ENCODE data around the gene TRPM8.

TRPM8 gene

GRCh38 chr2:233992513-233993217 lies 75.5 kb downstream of the TRPM8 start:
- TF ChIP-seq FOXP2 (optimal IDR thresholded peaks at IDR 0.05; ENCODE audit: control extremely low read depth, extremely low read length, insufficient read depth) = no peak
- no peak for TF ChIP-seq POLR2AphosphoS5 (IDR thresholded peaks at IDR 0.05; ENCODE audit: borderline replicate concordance, low read depth, low read length)
- no peak for TF ChIP-seq EZH2 (IDR thresholded peaks at IDR 0.05)
- Histone ChIP-seq H3K9ac (ENCODE audit: insufficient read length) (no peak overlapping the region), H3K27ac (peak overlapping the region; percentile 65), H3K9me3 (ENCODE audit: low read depth, low read length) (no peaks in the 10 kb centered on the region), H3K36me3 (ENCODE audit: insufficient read depth, low read length) (0 out of 2 replicates have a peak, but pooled peaks cover 4% of the 10 kb centered on the region), H3K4me3 (no peak overlapping the region)
- no peak for DNase-seq (ENCODE audit: low read depth, low spot score)

GRCh38 chr2:233993461-233993860 lies 76.3 kb downstream of the TRPM8 start:
- TF ChIP-seq EZH2 (IDR thresholded peaks at IDR 0.05) = no peak
- TF ChIP-seq POLR2AphosphoS5 (IDR thresholded peaks at IDR 0.05; ENCODE audit: borderline replicate concordance, low read depth, low read length) = no peak
- TF ChIP-seq FOXP2 (optimal IDR thresholded peaks at IDR 0.05; ENCODE audit: control extremely low read depth, extremely low read length, insufficient read depth) = no peak
- no peak for DNase-seq (ENCODE audit: low read depth, low spot score)
- Histone ChIP-seq H3K4me3 (no peak overlapping the region), H3K27ac (no peak overlapping the region), H3K9ac (ENCODE audit: insufficient read length) (no peak overlapping the region), H3K9me3 (ENCODE audit: low read depth, low read length) (no peaks in the 10 kb centered on the region), H3K36me3 (ENCODE audit: insufficient read depth, low read length) (0 out of 2 replicates have a peak, but pooled peaks cover 4% of the 10 kb centered on the region)

GRCh38 chr2:233994151-233994550 lies 77.0 kb downstream of the TRPM8 start:
- H3K9ac ChIP-seq (ENCODE audit: insufficient read length) = no peak overlapping the region
- no peak for DNase-seq (ENCODE audit: low read depth, low spot score)
- H3K4me3 ChIP-seq = no peak overlapping the region
- no peak for TF ChIP-seq POLR2AphosphoS5 (IDR thresholded peaks at IDR 0.05; ENCODE audit: borderline replicate concordance, low read depth, low read length)
- H3K36me3 ChIP-seq (ENCODE audit: insufficient read depth, low read length) = 0 out of 2 replicates have a peak, but pooled peaks cover 4% of the 10 kb centered on the region
- H3K9me3 ChIP-seq (ENCODE audit: low read depth, low read length) = no peaks in the 10 kb centered on the region
- no peak overlapping the region for H3K27ac ChIP-seq

GRCh38 chr2:233996000-233996399 lies 78.8 kb downstream of the TRPM8 start:
- TF ChIP-seq POLR2AphosphoS5 (IDR thresholded peaks at IDR 0.05; ENCODE audit: borderline replicate concordance, low read depth, low read length) = no peak
- TF ChIP-seq EZH2 (IDR thresholded peaks at IDR 0.05) = no peak
- no peak for TF ChIP-seq FOXP2 (optimal IDR thresholded peaks at IDR 0.05; ENCODE audit: control extremely low read depth, extremely low read length, insufficient read depth)
- H3K36me3 ChIP-seq (ENCODE audit: insufficient read depth, low read length) = 0 out of 2 replicates have a peak, but pooled peaks cover 4% of the 10 kb centered on the region
- H3K4me3 ChIP-seq = no peak overlapping the region
- H3K9me3 ChIP-seq (ENCODE audit: low read depth, low read length) = no peaks in the 10 kb centered on the region
- no peak for DNase-seq (ENCODE audit: low read depth, low spot score)
- H3K27ac ChIP-seq = peak overlapping the region; percentile 63
- no peak overlapping the region for H3K9ac ChIP-seq (ENCODE audit: insufficient read length)

- TF ChIP-seq EZH2 (IDR thresholded peaks at IDR 0.05) = no peak
- TF ChIP-seq FOXP2 (optimal IDR thresholded peaks at IDR 0.05; ENCODE audit: control extremely low read depth, extremely low read length, insufficient read depth) = peak; percentile 44
- Histone ChIP-seq H3K9ac (ENCODE audit: insufficient read length) (no peak overlapping the region), H3K9me3 (ENCODE audit: low read depth, low read length) (no peaks in the 10 kb centered on the region), H3K27ac (peak overlapping the region; percentile 63), H3K4me3 (no peak overlapping the region), H3K36me3 (ENCODE audit: insufficient read depth, low read length) (0 out of 2 replicates have a peak, but pooled peaks cover 4% of the 10 kb centered on the region)
- DNase-seq (ENCODE audit: low read depth, low spot score) = peak; percentile 35
These were observed 79.3 kb downstream of the TRPM8 start for GRCh38 chr2:233996461-233996860.

- Histone ChIP-seq H3K4me3 (no peak overlapping the region), H3K9me3 (ENCODE audit: low read depth, low read length) (no peaks in the 10 kb centered on the region), H3K36me3 (ENCODE audit: insufficient read depth, low read length) (0 out of 2 replicates have a peak, but pooled peaks cover 4% of the 10 kb centered on the region), H3K27ac (no peak overlapping the region), H3K9ac (ENCODE audit: insufficient read length) (no peak overlapping the region)
- no peak for DNase-seq (ENCODE audit: low read depth, low spot score)
- TF ChIP-seq FOXP2 (optimal IDR thresholded peaks at IDR 0.05; ENCODE audit: control extremely low read depth, extremely low read length, insufficient read depth) (no peak), EZH2 (IDR thresholded peaks at IDR 0.05) (no peak), POLR2AphosphoS5 (IDR thresholded peaks at IDR 0.05; ENCODE audit: borderline replicate concordance, low read depth, low read length) (no peak)
These were observed 80.5 kb downstream of the TRPM8 start for GRCh38 chr2:233997707-233998106.

GRCh38 chr2:233999182-233999581 lies 82.0 kb downstream of the TRPM8 start:
- no peaks in the 10 kb centered on the region for H3K36me3 ChIP-seq (ENCODE audit: insufficient read depth, low read length)

GRCh38 chr2:234001380-234002160 lies 84.4 kb downstream of the TRPM8 start:
- Histone ChIP-seq H3K9me3 (ENCODE audit: low read depth, low read length) (no peaks in the 10 kb centered on the region), H3K27ac (no peak overlapping the region), H3K4me3 (no peak overlapping the region), H3K9ac (ENCODE audit: insufficient read length) (no peak overlapping the region), H3K36me3 (ENCODE audit: insufficient read depth, low read length) (no peaks in the 10 kb centered on the region)
- no peak for TF ChIP-seq FOXP2 (optimal IDR thresholded peaks at IDR 0.05; ENCODE audit: control extremely low read depth, extremely low read length, insufficient read depth)
- TF ChIP-seq EZH2 (IDR thresholded peaks at IDR 0.05) = no peak
- no peak for TF ChIP-seq POLR2AphosphoS5 (IDR thresholded peaks at IDR 0.05; ENCODE audit: borderline replicate concordance, low read depth, low read length)
- peak; percentile 51 for DNase-seq (ENCODE audit: low read depth, low spot score)

More at GRCh38 chr2:233999182-233999581, 82.0 kb downstream of the TRPM8 start:
- H3K9ac ChIP-seq (ENCODE audit: insufficient read length) = no peak overlapping the region
- no peak overlapping the region for H3K4me3 ChIP-seq
- no peak for TF ChIP-seq EZH2 (IDR thresholded peaks at IDR 0.05)
- no peak for TF ChIP-seq FOXP2 (optimal IDR thresholded peaks at IDR 0.05; ENCODE audit: control extremely low read depth, extremely low read length, insufficient read depth)
- no peak for TF ChIP-seq POLR2AphosphoS5 (IDR thresholded peaks at IDR 0.05; ENCODE audit: borderline replicate concordance, low read depth, low read length)
- H3K9me3 ChIP-seq (ENCODE audit: low read depth, low read length) = no peaks in the 10 kb centered on the region
- no peak for DNase-seq (ENCODE audit: low read depth, low spot score)
- no peak overlapping the region for H3K27ac ChIP-seq
